ENCODE measurements around the gene ARGLU1. TPM values are rescaled to one million over a fixed set of nuclear protein-coding genes. Genes with fewer than 3 reads are reported as not detected.

ARGLU1 gene
- total and polyA plus RNA-seq, 7 donors: 23.2 to 43.5 (median 23.9) TPM

DNA sequence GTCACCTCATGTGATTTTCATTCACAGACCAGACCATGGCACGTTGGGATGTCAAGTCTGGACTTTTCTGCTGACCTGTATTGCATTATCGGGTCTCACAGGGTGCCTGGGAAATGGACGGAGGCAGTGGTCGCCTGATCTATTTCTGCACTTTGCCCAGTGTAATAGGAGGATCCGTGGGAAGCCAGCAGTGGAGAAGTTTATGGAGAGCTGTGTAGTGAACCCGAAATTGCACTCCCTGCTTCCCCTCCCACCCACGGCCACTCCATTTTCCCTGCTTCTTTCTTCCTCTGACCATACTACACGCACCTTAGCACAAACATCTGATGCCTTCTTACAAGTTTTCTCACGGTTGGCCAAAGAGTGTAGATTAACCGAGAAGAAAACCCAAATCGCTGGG lies 49.4 kb downstream of the ARGLU1 start:
- TF ChIP-seq, protein P1, sequence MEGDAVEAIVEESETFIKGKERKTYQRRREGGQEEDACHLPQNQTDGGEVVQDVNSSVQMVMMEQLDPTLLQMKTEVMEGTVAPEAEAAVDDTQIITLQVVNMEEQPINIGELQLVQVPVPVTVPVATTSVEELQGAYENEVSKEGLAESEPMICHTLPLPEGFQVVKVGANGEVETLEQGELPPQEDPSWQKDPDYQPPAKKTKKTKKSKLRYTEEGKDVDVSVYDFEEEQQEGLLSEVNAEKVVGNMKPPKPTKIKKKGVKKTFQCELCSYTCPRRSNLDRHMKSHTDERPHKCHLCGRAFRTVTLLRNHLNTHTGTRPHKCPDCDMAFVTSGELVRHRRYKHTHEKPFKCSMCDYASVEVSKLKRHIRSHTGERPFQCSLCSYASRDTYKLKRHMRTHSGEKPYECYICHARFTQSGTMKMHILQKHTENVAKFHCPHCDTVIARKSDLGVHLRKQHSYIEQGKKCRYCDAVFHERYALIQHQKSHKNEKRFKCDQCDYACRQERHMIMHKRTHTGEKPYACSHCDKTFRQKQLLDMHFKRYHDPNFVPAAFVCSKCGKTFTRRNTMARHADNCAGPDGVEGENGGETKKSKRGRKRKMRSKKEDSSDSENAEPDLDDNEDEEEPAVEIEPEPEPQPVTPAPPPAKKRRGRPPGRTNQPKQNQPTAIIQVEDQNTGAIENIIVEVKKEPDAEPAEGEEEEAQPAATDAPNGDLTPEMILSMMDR (IDR thresholded peaks at IDR 0.05): no peak
- no peaks in the 10 kb centered on the region for H3K36me3 ChIP-seq (ENCODE audit: insufficient read depth in 1 of 2, low read depth in 1 of 2)
- H3K27ac ChIP-seq: no peak overlapping the region
- intact Hi-C loops (cut with DNase I): no loop called here
- no peak overlapping the region for H3K4me3 ChIP-seq
- DNase-seq (no peak), ATAC-seq (no peak)
- peaks cover 14% of the 10 kb centered on the region for H3K4me1 ChIP-seq
- WGBS, 3 donors: 75 to 86% (median 80%) methylated on average over 11 of the region's 11 CpGs
- H3K27me3 ChIP-seq (ENCODE audit: insufficient read depth in 3 of 3, low read length in 2 of 3): no peaks in the 10 kb centered on the region
- H3K9me3 ChIP-seq: no peaks in the 10 kb centered on the region

DNA sequence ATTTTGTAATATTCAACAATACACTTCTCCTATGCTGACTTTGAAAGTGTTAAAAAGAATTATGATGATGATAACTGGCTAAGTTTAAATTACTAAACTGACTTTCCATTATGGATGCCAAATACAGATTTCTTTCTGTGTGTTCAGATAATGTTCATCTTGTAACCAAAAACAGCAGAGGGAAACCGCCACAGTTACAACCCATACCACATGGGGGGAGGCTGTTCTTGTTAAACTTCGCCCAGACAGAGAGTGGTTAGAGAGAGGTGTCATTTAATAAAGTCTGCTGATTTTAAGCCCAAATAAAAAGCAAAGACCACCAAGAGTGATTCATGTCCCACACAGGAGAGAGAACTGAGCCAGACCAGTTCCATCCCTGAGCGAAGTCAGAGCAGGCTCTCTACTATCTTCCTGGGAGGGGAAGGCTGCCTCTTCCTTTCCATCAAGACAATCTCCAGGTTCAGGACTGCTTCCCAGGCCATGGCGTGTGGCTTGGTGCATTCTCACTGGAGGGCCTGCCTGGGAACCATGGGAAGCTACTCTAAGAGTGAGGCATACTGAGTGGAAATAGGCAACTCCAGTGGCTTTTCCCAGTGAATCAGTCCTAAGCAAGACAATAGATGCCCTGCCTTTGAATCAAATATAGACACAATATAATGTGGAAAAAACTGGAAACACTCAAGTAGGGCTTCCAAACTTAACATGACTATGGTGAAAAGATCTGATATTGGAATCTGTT lies 50.7 kb downstream of the ARGLU1 start:
- Histone ChIP-seq H3K9me3 (no peaks in the 10 kb centered on the region), H3K36me3 (ENCODE audit: insufficient read depth in 1 of 2, low read depth in 1 of 2) (no peaks in the 10 kb centered on the region), H3K4me1 (peaks cover 14% of the 10 kb centered on the region), H3K4me3 (no peak overlapping the region), H3K27me3 (ENCODE audit: insufficient read depth in 3 of 3, low read length in 2 of 3) (no peaks in the 10 kb centered on the region), H3K27ac (no peak overlapping the region)
- intact Hi-C loops (cut with DNase I): no loop called here
- ATAC-seq (no peak), DNase-seq (no peak)
- TF ChIP-seq, protein P1 (IDR thresholded peaks at IDR 0.05): no peak
- 90 to 94% (median 91%) methylated on average over 4 of the region's 4 CpGs for WGBS, 3 donors

DNA sequence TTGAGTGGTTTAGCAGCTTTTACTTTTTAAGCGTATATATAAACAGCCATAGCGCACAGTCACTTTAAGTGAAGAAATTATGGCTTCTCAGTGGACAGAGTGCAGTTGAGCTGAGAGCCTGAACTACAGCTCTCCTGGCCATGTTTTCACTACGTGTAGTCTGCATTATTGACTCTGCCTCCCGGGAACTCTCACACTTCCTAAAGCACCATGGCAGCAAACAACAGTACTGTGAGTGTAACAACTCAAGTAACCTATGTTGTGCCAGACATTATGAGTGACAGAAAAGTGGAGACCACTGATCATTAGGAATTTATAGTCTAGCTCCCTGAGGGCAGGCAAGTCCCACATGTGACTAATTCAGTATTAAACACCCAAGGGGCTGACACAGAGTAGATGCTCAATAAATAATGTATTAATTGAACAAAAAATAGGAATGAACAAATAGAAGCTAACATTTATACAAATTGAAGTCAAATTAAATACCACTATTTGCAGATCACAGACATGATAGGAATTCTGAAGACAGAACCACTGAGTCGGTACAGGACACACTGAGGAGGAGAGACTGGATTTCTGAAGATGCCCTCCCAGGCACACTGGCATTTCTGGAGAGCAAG lies 52.2 kb downstream of the ARGLU1 start:
- H3K4me1 ChIP-seq: peaks cover 6% of the 10 kb centered on the region
- H3K4me3 ChIP-seq: no peak overlapping the region
- no peaks in the 10 kb centered on the region for H3K27me3 ChIP-seq (ENCODE audit: insufficient read depth in 3 of 3, low read length in 2 of 3)
- ATAC-seq (no peak), DNase-seq (no peak)
- peaks cover 0 to 4% of the 10 kb centered on the region in 2 donors for H3K36me3 ChIP-seq (ENCODE audit: insufficient read depth in 1 of 2, low read depth in 1 of 2)
- TF ChIP-seq, protein P1 (IDR thresholded peaks at IDR 0.05): no peak
- 77 to 82% (median 81%) methylated on average over 5 of the region's 5 CpGs for WGBS, 3 donors
- H3K27ac ChIP-seq: no peak overlapping the region
- no peaks in the 10 kb centered on the region for H3K9me3 ChIP-seq
- intact Hi-C loops (cut with DNase I): no loop called here

DNA sequence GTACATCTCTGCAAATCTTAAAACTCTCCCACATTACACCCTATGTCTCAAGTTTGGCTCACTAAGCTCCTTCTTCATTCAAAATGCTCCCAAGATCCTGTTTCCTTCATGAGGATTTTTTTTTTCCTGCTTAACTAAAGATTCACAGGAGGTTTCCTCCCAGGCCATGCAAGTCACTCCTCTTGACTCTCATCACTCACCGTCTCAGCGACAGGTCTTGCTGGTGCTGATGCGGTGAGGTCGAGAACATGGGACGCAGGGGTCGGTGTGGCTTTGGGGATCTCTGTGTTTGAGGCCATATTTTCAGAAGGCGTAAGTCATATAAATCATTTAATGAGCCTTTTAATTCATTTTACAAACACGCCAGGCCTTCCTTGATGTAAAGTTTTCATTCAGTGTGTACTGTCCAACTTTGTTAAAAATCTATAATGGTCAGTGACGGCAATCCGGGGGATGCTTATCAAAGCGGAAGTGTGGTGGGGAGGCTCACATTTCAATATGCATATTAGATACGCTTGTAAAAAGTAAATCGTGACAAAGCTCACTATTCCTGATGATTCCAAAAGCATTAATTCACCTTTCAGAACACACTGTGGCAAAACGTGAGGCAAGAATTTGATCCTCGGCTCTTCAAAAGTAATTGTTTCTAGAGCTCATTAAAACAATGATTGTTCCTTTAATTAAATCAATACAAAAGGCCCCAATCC lies 52.9 kb downstream of the ARGLU1 start:
- 77 to 81% (median 80%) methylated on average over 15 of the region's 15 CpGs for WGBS, 3 donors
- ATAC-seq (no peak), DNase-seq (no peak)
- Histone ChIP-seq H3K36me3 (ENCODE audit: insufficient read depth in 1 of 2, low read depth in 1 of 2) (peaks cover 0 to 4% of the 10 kb centered on the region in 2 donors), H3K27me3 (ENCODE audit: insufficient read depth in 3 of 3, low read length in 2 of 3) (no peaks in the 10 kb centered on the region), H3K4me1 (peaks cover 6% of the 10 kb centered on the region), H3K27ac (no peak overlapping the region), H3K9me3 (no peaks in the 10 kb centered on the region), H3K4me3 (no peak overlapping the region)
- TF ChIP-seq, protein P1 (IDR thresholded peaks at IDR 0.05): no peak
- intact Hi-C loops (cut with DNase I): no loop called here

Measured in psoas muscle (tissue), 8 donors.